HG03103 (cell line): ENCODE data around the gene LRRN1.

ENCODE experiments used
- ATAC-seq: cut with Tn5 transposase; IDR thresholded peaks from one replicate; pipeline ENCODE4 v1.9.1; 2021; ENCODE audit warnings: low read depth; ENCODE audit not compliant: unreplicated experiment

LRRN1 gene

DNA sequence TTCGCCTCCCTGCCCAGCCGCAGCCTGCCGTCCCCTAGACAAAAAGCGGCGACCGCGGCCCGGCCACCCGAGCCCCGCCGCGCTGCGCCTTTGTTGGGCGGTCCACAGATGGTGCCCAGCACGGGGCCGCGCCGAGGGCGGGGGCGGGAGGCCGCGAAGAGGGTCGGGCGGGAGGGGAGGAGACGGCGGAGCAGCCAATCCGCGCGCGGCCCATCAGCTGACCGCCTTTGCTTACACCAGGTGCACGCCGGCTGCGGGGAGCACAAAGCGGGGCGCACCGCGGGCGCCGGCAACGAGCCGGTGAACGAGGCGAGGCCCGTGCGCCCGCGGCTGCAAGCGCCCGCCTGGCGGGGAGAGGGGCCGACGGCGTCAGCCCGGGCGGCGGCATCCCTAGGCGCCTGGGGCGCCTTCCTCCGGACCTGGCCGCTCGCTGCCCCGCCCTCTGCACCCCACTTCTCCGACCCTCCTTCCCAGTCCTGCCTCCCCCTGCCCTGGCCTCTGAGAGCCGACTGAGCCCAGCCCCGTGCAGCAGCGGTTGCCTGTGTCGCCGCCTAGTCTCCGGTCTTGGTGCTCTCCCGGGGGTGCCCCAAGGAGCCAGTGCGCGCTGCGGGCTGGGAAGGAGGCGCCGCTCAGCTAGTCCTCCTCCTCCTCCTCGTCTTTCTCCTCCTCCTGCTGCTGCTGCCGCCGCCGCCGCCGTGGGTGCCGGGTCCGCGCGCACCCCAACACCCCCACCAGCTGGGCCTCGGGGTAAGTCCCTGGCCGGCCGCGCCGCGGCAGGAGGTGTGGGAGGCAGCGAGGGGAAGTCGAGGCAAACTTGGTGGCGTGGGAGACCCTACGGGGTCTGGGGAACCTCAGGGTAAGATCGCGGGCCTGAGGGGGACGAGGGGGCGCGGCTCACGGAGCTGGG lies at the start of gene LRRN1:
TSS of gene LRRN1 (plus strand) at position 259 of the 907 bp plus-strand sequence. CDS start 45,211 bp downstream, outside the sequence.
- ATAC-seq: no peak

DNA sequence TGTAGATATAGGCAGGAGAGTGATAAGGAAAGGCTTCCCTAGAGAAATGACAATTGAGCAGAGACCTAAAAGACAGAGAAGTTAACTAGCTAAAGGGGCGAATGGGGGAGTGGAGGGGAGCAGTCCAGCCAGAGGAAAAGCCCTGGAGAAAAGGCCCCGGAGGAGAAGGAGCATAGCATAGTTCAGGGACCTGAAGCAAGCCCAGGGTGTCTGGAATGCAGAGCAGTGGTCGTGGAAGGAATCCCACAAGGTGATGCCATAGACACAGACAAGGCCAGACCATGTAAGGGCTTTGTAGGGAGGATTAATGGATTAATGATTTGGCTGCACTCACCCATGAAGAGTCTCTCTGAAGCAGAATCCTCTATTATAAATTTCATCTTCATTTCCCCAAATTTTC lies 45.8 kb upstream of the LRRN1 start:
- no peak for ATAC-seq

DNA sequence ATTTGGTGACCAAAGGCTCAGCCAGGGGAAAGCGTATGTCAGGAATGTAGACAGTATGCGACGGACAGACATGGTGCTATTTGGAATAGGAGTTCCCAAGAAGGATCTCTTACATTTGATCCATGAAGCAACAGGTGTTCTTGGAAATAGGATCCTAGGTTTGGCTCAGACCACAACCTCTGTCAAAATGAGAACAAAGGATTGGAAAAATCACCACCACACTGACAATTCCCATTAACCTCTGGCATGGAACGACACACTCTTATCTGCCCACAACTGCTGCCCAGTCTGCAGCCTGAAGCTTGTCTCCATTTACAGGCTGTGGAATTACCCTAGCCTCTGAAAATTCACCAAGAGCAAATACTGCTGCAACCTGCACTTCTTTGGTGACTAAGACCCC lies 33.6 kb upstream of the LRRN1 start:
- ATAC-seq: no peak

DNA sequence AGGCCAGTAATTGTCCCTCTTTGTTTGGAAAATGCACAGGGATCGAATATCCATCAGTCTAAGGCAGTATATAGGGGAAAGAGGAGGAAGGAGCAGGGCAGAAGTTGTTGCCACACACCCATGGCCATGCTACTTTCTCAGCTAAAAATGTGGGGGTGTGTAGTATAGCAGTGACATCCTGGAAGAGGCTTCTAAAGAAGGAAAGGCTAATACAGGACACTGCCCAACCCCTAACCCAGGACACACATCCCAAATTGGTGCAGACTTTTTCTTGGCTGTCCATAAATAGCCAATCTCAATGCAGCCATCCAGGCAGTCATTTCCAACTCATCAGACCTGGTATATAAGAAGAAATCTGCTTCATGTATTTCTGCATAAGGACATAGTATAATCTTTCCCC lies 33.1 kb upstream of the LRRN1 start:
- no peak for ATAC-seq

DNA sequence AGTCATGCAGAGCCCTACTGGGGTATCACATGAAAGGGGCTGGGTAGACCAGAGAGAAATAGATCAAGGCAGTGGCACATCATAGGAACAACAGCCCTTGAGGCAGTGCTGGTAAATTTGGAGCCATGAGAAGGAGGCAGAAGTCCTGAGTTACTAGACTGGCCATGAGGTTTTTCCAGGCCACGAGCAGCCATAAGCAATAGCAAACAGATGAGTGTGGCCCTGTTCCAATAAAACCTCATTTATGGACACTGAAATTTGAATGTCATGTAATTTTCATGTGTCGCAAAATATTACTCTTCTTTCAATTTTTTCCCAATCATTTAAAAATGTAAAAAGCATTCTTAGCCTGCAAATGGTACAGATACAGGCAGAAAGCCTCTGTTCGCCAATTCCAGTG lies 28.1 kb upstream of the LRRN1 start:
- ATAC-seq: no peak

DNA sequence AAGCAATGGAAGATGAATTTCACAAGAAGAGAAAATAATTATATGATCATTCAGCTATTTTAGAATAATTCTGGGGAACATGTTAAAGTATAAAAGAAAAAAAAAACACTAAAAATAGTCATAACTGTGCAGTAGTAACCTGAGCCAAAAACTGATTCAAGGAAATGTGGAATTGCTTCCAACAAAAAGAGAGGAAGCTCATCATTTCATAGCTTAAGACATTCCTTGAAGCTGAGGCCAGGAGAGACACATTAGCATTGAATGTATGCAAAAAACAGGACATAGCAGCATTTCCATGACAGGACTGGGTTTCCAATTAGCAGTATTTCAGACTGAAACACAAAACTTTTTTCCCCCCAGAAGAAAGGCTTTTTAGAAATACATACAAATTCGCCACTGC lies 27.7 kb upstream of the LRRN1 start:
- ATAC-seq: no peak

DNA sequence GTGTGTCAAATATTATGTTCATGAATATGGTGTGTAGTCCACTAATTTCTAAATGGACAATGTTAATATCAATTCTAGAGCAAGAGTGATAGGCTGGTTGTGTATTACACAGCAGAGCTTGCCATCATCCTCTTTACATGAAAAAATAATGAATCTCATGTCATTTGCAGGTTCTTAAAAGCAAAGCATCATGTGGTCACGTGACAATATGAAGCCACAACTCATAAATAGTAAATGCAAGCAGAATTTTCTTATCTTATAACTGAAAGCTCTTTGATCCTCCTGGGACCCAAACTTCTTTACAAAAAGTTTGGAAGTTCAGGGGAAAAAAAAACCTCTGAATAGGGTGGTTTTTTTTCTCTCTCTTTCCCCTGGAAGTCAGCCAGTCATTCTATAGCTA lies 26.9 kb upstream of the LRRN1 start:
- ATAC-seq: no peak

DNA sequence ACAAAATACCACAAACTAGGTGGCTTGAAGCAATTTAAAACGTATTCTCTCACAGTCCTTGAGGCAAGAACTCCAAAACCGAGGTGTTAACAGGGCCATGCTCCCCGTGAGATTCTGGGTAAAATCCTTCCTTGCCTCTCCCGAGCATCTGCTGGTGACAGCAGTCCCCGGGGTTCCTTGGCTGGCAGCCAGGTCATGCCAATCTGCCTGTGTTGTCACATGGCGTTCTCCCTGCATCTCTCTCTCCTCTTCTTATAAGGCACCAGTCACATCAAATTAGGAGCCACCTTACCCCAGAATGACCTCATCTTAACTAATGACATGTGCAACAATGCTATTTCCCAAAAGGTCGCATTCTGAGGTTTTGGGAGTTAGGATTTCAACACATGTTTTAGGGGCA lies 26.3 kb upstream of the LRRN1 start:
- no peak for ATAC-seq

DNA sequence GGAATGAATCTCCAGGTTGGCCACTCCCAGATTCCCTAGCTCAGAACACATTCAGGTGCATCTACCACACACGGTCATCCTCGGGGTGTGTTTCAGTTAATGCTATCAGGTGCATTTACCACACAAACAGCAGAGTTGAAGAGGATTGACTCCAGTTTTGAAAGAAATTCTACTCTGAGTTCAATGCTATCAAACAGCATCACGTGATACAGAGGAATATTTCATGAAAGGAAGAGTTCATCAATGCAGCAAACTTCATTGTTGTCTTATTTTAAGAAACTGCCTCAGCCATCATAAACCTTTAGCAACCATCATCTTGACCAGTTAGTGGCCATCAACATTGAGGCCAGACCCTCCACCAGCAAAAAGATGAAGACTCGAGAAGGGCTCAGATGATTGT lies 22.6 kb upstream of the LRRN1 start:
- ATAC-seq: no peak

DNA sequence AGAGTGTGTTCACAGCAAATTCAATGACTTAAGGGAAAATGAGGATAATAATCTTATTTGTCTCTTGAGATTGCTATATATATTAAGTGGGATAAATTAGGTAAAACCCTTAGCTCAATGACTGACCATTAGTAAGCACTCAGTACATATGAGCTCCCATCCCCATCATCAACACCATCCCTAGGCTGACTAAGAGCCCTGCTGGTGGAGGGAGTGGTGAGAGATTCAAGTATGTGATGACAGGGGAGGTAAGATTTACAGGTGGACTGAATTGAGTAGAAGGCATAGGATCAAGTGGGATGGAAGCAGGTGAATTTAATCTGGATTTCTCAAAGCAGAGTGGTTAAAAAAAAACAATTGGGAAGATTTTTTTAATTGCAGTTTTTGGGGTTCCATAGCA lies 21.0 kb upstream of the LRRN1 start:
- no peak for ATAC-seq

DNA sequence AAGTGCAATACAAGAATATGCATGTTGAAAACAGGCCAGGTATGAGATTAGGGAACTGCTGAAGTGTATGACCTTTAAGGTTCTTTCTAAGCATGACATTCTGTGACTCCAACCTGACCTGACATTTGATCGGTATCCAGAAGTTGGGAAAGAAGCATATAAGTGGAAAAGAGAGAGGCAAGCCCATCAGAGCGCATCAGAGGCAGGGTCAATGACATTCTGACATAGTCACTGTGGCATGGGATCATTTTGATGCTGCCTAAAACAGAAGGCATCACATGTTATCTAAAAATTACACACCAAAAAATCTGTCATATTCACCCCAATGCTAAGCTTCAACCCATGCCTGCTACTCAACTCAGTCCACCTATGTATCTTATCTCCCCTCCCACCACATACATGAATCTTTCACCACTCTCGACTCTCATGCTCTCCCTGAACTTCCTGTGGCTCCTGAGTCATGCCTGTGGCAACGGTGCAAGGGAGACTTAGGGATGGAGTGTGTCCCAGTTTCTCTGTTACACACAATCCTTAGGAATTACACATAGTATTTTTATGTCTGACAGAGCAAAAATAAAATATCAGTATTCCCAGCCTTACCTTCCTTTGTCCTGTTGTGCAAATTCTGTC lies 20.5 kb upstream of the LRRN1 start:
- no peak for ATAC-seq

DNA sequence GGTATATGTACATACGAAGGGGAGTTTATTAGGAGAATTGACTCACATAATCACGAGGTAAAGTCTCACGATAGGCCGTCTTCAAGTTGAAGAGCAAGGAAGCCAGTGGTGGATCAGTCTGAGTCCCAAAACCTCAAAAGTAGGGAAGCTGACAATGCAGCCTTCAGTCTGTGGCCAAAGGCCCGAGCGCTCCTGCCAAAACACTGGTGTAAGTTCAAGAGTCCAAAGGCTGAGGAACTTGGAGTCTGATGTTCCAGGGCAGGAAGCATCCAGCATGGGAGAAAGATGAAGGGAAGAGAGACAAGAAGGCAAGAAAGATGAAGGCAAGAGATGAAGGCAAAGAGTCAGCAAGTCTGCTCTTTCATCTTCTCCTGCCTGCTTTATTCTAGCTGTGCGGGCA lies 16.8 kb upstream of the LRRN1 start:
- no peak for ATAC-seq

DNA sequence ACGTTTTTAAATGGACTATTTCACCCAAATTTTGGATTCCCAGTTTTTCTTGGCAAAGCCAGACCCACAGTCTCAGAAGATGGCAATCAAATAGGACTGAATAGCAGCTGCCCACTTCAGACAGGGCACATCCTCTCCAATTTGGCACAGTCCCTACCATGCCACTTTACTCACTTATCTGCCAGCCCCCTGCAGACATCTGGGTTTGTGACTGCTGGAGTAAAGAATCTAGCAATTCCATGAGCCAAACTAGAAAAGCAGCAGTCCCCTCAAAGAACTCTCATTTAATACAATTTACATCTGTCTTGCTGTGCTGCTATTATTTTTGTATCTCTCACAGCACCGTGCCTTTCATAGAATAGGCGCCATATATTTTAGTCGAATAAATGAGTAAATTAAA lies 16.0 kb upstream of the LRRN1 start:
- ATAC-seq: no peak

DNA sequence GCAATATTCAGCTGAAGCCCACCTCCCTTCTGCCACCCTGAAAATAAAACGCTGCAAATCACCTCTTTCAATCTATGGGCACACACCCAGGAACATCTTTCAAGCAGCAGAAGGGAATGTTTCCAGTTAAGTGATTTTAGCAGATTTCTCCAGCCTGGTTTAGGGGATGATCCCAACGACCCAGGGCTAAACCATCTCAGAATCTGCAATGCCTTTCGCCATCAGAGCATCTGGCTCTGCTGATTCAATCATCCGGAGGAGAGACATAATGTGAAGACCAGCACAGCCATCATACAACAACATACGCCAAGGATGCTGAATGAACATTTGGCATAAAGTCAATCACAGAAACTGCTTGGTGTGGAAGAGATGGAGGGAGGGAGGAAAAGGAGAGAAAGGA lies 15.5 kb upstream of the LRRN1 start:
- ATAC-seq: no peak

DNA sequence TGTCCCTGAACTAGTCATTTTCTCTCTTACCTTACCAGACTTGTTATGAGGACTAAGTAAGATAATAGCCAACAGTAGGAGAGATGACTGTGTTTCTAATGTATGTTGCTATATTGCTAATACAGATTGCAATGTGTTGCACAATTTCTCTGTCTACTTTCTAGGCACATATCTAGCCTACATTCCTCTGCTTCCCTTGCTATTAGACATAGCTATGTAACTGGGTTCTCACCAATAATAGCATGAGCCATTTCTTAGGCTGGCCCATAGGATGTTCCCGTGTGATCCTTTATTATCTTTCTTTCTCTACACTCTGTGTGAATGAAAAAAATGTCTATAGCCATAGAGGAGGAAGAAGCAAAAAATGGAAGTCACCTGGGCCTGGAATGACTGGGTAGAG lies 6.8 kb upstream of the LRRN1 start:
- no peak for ATAC-seq

DNA sequence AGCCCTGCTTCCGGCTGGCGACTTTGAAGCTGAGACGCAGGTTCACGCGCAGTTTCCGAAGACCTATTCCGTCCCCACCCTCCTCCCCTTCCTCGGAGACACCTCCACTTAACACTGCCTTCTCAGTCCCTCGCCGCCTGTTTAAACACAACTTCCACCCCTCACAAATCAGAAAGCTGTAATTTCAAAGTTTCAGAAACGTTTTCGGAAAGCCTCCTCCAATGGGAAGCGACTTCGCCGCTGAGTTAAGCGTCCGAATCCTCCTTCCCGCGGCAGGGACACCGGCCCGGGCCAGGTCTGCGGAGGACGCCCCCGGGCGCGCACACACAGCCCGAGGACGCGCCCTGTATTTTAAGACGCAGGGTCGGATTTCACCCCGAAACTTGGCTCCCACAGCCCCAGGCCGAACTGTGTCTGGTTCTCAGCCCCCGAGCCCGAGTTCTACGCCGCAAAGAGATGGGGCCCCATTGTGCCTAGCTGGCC lies 559 bp upstream of the LRRN1 start:
- no peak for ATAC-seq

DNA sequence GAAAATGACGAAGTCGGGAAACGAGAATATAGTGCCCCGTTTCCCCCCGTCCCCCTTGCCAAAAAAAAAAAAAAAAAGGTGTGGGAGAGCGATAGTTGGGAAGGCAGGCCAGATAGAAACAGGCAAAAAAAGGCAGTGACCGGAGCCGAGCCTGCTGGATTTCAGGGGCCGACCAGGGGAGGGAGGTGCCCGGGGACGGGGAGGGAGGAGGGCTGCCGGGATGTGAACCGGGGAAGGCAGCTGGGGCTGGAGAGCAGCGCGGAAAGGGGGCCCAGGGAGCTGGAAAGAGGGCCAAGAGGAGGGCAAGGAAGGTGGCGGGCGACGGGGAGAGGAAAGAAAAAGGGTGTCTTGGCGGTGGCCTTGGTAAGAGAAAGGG lies 837 bp downstream of the LRRN1 start:
- ATAC-seq: no peak

DNA sequence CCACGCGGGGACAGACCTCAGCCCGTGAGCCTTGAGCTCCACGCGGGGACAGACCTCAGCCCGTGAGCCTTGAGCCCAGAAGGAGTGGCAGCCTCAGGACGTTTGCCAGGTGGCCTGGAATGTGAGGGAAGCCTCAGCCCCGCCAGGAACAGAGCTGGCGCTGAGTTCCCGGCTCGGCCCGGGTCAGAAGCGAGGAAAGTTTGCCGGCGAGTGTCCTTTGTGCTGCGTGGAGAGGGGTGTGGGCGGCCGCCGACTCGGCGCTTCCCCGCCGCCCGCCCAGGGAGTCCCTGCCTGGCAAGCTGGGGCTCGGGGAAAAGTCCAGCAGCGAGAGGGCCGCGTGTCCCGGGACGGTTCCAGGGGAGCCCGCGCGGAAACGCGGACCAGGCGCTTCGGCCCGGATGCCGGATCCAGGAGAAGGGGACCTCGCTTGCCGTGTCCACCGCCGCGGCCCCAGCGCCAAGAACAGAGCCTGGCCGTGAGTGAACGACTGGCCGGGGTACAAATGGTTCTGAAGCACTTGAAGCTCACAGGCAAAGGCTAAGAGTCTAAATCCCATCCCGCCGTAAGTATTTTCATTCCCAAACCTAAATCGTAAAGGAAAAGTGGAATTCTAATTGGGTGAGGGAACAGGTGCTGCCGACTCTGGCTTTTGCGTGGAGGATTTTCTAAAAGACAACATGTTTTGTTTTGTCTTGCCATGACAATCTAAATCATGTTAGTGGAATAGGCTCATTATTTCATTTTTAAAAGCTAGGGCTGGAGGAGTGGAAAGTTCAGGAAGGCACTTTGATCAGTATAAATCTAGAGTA lies 1.7 kb downstream of the LRRN1 start:
- no peak for ATAC-seq

DNA sequence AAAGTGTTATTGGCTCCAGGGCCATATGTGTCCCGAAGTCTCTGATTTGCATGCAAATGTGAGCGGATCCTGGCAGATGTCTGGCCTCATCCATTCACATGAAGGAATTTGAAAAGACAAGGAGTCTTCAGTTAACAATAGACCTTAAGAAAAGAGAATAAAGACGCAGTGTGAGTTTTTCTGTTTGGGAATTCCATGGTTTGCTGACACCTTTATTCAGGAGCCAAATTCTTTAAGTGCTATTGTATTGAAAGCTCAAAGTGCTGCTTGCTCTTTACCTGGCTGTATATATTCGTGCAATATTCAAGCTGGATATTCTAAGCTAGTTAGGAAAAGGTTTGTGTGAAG lies 2.2 kb downstream of the LRRN1 start:
- ATAC-seq: no peak

DNA sequence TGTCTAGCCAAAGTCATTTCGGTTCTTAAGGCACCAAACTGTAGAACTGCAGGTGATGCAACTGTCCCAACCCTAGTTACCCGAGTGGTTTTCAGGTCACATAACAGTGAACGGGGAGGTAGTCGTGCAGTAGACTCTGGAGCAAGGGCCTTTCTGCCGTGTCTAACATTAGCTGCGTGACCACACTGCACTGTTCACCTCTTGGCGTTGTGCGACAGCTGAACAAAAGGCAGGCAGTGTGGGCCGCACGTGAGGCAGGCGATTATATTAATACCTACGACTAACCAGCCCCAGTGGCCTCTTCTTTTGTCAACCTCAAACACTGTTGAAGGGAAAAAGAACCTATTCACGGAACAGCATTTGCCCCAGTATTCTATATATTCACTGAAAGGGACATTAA lies 2.8 kb downstream of the LRRN1 start:
- ATAC-seq: no peak

DNA sequence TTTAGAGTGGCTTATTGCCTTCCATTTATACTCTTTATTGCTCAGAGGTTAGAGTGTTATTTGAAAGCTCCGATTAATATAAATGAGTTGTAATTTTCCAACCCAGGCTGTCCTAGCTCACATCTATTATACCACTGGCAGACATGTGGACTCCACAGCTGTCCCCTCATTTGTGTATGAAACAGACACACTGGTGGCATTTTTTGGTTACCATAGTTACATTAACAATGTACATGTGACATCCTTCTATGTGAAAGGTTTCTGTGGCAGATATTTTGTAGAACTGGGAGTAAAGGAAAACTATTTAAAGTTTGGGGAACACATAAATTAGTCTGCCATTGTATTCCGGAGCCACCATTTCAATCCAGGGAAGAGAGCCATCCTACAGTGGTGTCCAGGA lies 5.3 kb downstream of the LRRN1 start:
- ATAC-seq: no peak
